Ramos (cell line): ENCODE measurements around the gene CARD16.

Experiments
- in situ Hi-C: fragments of 300-500 bp; cut with MboI; formaldehyde crosslinking; loops from one replicate; pipeline ENCODE4 v1.14.3; 2022; ENCODE audit warnings: low sequenced_read_pairs; ENCODE audit not compliant: unreplicated experiment

Gene CARD16

DNA sequence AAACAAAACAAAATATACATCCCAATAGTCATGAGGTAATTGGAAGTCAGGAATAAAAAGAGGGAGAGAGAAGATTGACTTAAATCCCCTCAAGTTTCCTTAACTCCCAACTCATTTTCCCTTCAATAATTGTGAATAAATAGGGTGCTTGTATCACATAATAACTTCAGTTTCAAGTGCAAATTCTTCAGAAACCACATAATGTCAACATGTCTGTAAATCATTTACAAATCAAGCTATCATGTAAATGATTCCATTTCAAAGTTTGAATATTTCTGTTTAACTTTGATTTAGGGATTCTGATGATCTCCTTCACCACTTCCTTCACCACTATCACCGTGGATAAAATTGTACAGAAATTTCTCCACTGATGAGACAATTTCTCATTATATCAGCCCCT, 45.4 kb downstream of the CARD16 start:
- in situ Hi-C loops, result no loop called here

DNA sequence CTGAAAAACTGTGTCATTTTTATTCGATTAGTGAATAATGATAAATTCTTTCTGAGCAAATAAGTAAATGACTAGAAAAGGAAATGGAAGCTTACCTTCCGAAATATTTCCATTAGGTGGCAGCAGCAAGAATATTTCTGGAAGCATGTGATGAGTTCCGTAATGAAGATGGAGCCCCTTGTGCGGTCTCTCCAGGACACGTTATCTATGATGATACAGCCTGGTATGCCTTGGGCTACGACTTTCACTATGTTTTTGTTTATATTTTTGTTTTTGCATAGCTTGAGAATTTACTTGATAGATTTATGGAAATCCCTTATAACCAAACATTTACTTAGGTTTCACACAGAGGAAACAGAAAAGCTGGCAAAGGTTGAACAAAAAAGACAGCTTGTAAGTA, 47.8 kb downstream of the CARD16 start:
- in situ Hi-C loops, result no loop called here

DNA sequence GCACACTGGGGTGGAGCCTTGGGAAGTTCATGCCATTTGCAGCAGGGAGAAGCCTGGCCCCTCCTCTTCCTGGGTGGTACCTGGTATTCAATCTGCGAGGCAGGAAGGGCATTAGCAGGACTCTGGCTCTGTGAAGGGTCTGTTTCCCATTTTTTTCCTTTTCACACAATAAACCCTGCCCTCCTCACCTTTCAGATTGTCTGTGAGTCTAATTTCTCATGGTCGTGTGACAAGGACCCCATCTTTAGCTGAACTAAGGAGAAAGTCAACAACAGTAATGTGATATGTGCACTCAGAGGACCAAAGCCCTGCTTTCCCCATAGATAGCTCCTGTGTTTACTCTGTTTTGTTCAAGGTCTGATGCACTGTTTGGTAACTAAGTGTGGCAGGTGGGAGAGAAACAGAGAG, 50.1 kb downstream of the CARD16 start:
- in situ Hi-C loops, result no loop called here

DNA sequence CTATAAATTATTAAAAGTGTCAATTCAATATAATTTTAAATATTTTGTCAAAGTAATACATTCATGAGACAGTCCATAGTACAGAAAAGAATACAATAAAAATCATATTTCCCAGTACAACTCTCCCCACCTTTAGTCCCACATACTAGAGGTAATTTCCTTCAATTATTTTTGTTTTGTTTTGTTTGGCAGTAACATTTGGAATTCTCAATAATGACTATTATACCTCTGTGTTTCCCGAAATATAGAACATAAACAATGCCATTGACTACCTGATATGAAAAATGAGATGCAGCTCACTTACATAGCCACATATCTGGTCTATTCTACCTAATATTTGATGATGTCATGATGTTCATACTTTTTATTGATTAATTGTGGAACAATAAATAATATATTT, 52.4 kb downstream of the CARD16 start:
- in situ Hi-C loops, result no loop called here

DNA sequence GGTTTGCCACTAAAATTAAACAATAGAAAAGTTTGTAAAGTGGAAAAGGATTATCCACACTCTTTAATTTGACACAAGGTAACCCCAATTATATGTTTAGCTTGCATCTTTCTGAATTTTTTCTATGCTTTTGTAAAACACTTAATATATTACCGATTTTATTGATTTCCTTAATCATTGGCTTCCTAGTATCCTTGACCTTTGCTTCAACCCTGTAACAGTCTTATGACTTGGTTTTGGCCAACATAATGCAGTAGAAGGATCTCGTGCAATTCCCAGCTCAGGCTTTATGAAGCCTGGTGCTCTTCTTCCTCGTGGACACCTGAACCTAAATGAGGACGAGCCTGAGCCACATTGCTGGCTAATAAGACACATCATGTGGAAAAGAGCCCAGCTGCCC, 53.1 kb downstream of the CARD16 start:
- in situ Hi-C loops, result no loop called here
